ENCODE data around the gene MBOAT1.

GRCh38 chr6:20060252-20060651 is 152.0 kb downstream of the MBOAT1 start:
- TF ChIP-seq, protein P1, sequence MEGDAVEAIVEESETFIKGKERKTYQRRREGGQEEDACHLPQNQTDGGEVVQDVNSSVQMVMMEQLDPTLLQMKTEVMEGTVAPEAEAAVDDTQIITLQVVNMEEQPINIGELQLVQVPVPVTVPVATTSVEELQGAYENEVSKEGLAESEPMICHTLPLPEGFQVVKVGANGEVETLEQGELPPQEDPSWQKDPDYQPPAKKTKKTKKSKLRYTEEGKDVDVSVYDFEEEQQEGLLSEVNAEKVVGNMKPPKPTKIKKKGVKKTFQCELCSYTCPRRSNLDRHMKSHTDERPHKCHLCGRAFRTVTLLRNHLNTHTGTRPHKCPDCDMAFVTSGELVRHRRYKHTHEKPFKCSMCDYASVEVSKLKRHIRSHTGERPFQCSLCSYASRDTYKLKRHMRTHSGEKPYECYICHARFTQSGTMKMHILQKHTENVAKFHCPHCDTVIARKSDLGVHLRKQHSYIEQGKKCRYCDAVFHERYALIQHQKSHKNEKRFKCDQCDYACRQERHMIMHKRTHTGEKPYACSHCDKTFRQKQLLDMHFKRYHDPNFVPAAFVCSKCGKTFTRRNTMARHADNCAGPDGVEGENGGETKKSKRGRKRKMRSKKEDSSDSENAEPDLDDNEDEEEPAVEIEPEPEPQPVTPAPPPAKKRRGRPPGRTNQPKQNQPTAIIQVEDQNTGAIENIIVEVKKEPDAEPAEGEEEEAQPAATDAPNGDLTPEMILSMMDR (IDR thresholded peaks at IDR 0.05; ENCODE audit: insufficient read depth, low read depth, low read length) = no peak
- no peak for TF ChIP-seq EZH2 (IDR thresholded peaks at IDR 0.05; ENCODE audit: insufficient read depth, low read length)

Measured in astrocyte (in vitro differentiated cells and primary cell).